MCF 10A (cell line): Measurements from ENCODE around the gene AGBL4. TPM values are rescaled to one million over a fixed set of nuclear protein-coding genes. Genes with fewer than 3 reads are reported as not detected.

Source experiments
- BruUV-seq: library from RNA; stranded (reverse); fragments of 400-500 nt; replicated peaks from 2 replicates; lab custom pipeline; 2021; lab: Mats Ljungman, UMichigan
- CTCF ChIA-PET: fragments of 300-600 bp; sonication (Branson Sonifier 250); formaldehyde crosslinking; extraction: SDS; loops from one replicate; lab custom pipeline; 2021; ENCODE audit warnings: antibody characterized with exemption, inconsistent platforms; lab: Yijun Ruan, JAX
- POLR2A ChIA-PET: fragments of 300-600, 350-650 bp; sonication (Branson Sonifier 250); formaldehyde crosslinking; extraction: SDS; loops from one replicate; lab custom pipeline; 2020; ENCODE audit warnings: antibody characterized with exemption, inconsistent platforms; lab: Yijun Ruan, JAX
- DNase-seq: peaks from one replicate; pipeline ENCODE4 v3.0.0-alpha.2; 2018; ENCODE audit not compliant: unreplicated experiment
- H3K27ac Mint-ChIP-seq: one replicate; pipeline ENCODE4 v1.8.0; 2022; ENCODE audit warnings: mild to moderate bottlenecking, low read depth, mixed read lengths; ENCODE audit not compliant: unreplicated experiment
- H3K27me3 Mint-ChIP-seq: one replicate; pipeline ENCODE4 v1.8.0; 2022; ENCODE audit warnings: mixed read lengths; ENCODE audit not compliant: insufficient read depth, unreplicated experiment
- H3K36me3 Mint-ChIP-seq: one replicate; pipeline ENCODE4 v1.8.0; 2022; ENCODE audit warnings: mild to moderate bottlenecking, moderate library complexity, mixed read lengths; ENCODE audit not compliant: insufficient read depth, unreplicated experiment
- H3K4me1 Mint-ChIP-seq: one replicate; pipeline ENCODE4 v1.8.0; 2022; ENCODE audit warnings: mixed read lengths; ENCODE audit not compliant: insufficient read depth, unreplicated experiment
- H3K4me3 Mint-ChIP-seq: one replicate; pipeline ENCODE4 v1.8.0; 2022; ENCODE audit warnings: mild to moderate bottlenecking, moderate library complexity, mixed read lengths; ENCODE audit not compliant: unreplicated experiment
- H3K9me3 Mint-ChIP-seq: one replicate; pipeline ENCODE4 v1.8.0; 2022; ENCODE audit warnings: mixed read lengths; ENCODE audit not compliant: unreplicated experiment
- intact Hi-C: fragments of 100-400 bp; cut with micrococcal nuclease; formaldehyde crosslinking; loops from 2 replicates; pipeline ENCODE4 v1.14.1; 2022
- total RNA-seq: library from RNA; stranded (reverse); gene quantifications from 2 replicates; pipeline ENCODE4 v1.2.3, GENCODE V29; 2022
- TF ChIP-seq, protein P1 (sequence below): fragments of 200-600 bp; IDR thresholded peaks from one replicate; pipeline ENCODE4 v1.8.0; 2022; ENCODE audit warnings: antibody characterized with exemption, mild to moderate bottlenecking; ENCODE audit not compliant: unreplicated experiment

The AGBL4 gene
- total RNA-seq, 1 experiment from 2014 or later = not detected

DNA sequence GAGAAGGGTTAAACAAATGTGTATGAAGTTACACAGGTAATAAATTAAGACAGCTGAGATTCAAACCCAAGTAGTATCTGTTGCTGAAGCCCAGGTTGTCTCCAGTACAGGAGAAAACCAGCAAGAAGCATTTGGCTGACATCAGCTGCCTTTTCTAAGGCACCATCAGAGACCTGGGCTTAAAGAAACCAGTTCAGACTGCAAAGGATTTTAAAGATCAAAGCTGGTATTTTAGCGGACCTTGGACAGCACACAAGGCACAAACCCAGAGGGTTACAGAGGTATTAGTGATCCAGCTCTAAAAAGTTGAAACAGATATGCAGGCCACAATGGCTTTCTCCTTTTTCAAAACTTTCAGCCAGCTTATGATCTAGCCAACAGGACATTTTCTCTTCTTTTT lies 1270.5 kb downstream of the AGBL4 start:
- H3K9me3 Mint-ChIP-seq = no peaks in the 10 kb centered on the region
- H3K36me3 Mint-ChIP-seq = no peaks in the 10 kb centered on the region
- H3K4me3 Mint-ChIP-seq = no peak overlapping the region
- TF ChIP-seq, protein P1, sequence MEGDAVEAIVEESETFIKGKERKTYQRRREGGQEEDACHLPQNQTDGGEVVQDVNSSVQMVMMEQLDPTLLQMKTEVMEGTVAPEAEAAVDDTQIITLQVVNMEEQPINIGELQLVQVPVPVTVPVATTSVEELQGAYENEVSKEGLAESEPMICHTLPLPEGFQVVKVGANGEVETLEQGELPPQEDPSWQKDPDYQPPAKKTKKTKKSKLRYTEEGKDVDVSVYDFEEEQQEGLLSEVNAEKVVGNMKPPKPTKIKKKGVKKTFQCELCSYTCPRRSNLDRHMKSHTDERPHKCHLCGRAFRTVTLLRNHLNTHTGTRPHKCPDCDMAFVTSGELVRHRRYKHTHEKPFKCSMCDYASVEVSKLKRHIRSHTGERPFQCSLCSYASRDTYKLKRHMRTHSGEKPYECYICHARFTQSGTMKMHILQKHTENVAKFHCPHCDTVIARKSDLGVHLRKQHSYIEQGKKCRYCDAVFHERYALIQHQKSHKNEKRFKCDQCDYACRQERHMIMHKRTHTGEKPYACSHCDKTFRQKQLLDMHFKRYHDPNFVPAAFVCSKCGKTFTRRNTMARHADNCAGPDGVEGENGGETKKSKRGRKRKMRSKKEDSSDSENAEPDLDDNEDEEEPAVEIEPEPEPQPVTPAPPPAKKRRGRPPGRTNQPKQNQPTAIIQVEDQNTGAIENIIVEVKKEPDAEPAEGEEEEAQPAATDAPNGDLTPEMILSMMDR = no peak
- intact Hi-C loops = no loop called here
- no TSS peak for BruUV-seq
- ChIA-PET CTCF (interaction anchor here (0.7 kb wide), 1 partner anchor 1492 kb away, joined by 3 read pairs; no protein-coding TSS in a partner anchor), POLR2A (no interaction called here)
- no peaks in the 10 kb centered on the region for H3K4me1 Mint-ChIP-seq
- H3K27me3 Mint-ChIP-seq = peaks cover 6% of the 10 kb centered on the region
- no peak overlapping the region for H3K27ac Mint-ChIP-seq
- no peak for DNase-seq

DNA sequence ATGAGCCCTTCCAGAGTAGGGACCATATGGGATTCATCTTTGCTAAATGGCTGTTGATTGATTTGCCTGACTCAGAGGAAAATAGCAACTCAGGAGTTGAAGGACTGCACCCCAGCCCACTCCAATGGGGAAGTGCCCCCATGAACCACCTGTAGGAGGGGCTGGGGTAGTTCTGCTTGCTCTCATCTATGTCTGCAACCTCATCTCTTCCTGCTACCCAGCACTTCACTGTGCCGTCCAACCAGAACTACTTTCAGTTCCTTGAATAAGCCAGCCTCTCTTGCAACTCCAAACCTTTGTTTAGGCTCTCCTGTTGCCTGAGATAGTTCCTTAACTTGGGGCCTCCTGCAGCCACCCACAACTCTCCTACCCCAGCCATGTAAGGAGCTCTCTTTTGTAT lies 1273.6 kb downstream of the AGBL4 start:
- H3K27ac Mint-ChIP-seq = no peak overlapping the region
- no peak for DNase-seq
- CTCF ChIA-PET = interaction anchor here (0.6 kb wide), 1 partner anchor 463 kb away, joined by 3 read pairs; no protein-coding TSS in a partner anchor

DNA sequence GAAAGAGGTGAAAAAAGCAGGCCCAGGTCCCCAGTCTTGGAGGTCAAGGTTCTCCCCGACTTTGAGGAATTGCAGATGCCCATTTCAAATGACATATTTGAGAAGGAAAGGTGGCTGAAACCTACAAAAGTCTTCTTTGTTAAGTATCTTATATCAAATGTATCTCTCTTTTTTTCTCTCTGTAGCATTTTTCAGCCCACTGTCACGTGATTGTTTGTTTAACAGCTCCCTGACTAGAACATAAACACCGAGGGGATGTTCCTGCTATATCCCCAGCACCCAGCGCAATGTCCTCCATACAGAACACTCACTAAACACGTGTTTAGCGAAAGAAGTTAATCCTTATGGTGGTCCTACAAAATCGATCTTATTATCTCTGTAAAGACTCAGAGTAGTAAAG lies 1274.7 kb downstream of the AGBL4 start:
- Mint-ChIP-seq H3K4me1 (no peaks in the 10 kb centered on the region), H3K36me3 (no peaks in the 10 kb centered on the region), H3K4me3 (no peak overlapping the region), H3K27ac (no peak overlapping the region), H3K27me3 (peaks cover 12% of the 10 kb centered on the region), H3K9me3 (no peaks in the 10 kb centered on the region)
- intact Hi-C loops = no loop called here
- POLR2A ChIA-PET = no interaction called here
- no TSS peak for BruUV-seq
- CTCF ChIA-PET = interaction anchor here (0.6 to 0.8 kb wide), 3 partner anchors 9 to 68 kb away, joined by 3 to 4 read pairs (median 3); no protein-coding TSS in a partner anchor
- DNase-seq = no peak
- TF ChIP-seq, protein P1 = no peak

More for the DNA sequence above, 1273.6 kb downstream of the AGBL4 start:
- no peaks in the 10 kb centered on the region for H3K9me3 Mint-ChIP-seq
- BruUV-seq = no TSS peak
- POLR2A ChIA-PET = no interaction called here
- TF ChIP-seq, protein P1 = no peak
- no peaks in the 10 kb centered on the region for H3K4me1 Mint-ChIP-seq
- H3K36me3 Mint-ChIP-seq = no peaks in the 10 kb centered on the region
- peaks cover 12% of the 10 kb centered on the region for H3K27me3 Mint-ChIP-seq
- intact Hi-C loops = no loop called here
- no peak overlapping the region for H3K4me3 Mint-ChIP-seq

DNA sequence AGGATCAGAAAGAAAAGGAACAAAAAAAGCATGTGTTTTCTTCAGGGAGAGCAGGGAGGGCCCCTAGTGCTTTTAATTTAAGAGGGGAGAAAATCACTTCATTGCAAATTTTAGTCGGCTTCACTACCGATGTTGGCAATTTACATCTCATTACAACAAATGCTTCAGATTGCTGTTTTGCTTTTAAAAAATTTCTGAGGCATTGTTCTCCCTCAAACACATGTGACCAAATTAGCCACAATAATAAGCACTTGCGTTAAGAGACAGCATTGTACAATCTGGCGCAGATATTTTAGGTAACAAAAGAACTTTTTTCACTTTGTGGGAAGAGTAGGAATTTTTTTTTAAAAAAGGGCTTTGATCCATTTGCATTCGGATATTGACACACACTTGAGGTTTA lies 1276.8 kb downstream of the AGBL4 start:
- no TSS peak for BruUV-seq
- CTCF ChIA-PET = no interaction called here

More for the DNA sequence above, 1276.8 kb downstream of the AGBL4 start:
- H3K9me3 Mint-ChIP-seq = no peaks in the 10 kb centered on the region
- H3K36me3 Mint-ChIP-seq = no peaks in the 10 kb centered on the region
- H3K4me3 Mint-ChIP-seq = no peak overlapping the region
- intact Hi-C loops = no loop called here
- TF ChIP-seq, protein P1 = no peak
- no peaks in the 10 kb centered on the region for H3K4me1 Mint-ChIP-seq
- no peak overlapping the region for H3K27ac Mint-ChIP-seq
- H3K27me3 Mint-ChIP-seq = peaks cover 12% of the 10 kb centered on the region
- POLR2A ChIA-PET = no interaction called here
- no peak for DNase-seq
